WTC11 (cell line): ENCODE data around the gene EPC1.
"Not testable (repeated sequence)": the region's sequence is repeated elsewhere in the genome, so short reads cannot be mapped to it uniquely, and the experiment has no call there.

ENCODE experiments used
- ATF3 ChIP-seq: sonication (generic); formaldehyde crosslinking; conservative IDR thresholded peaks from 2 replicates; pipeline ENCODE4 v1.8.1; 2022; ENCODE audit warnings: mild to moderate bottlenecking, missing genetic modification reagents
- MAX ChIP-seq: sonication (generic); formaldehyde crosslinking; IDR thresholded peaks from 2 replicates; pipeline ENCODE4 v1.8.0; 2022; ENCODE audit warnings: mild to moderate bottlenecking, missing genetic modification reagents
- NR3C1 ChIP-seq: sonication (generic); formaldehyde crosslinking; conservative IDR thresholded peaks from 2 replicates; pipeline ENCODE4 v1.8.1; 2023; ENCODE audit warnings: low read depth, mild to moderate bottlenecking, missing genetic modification reagents
- USF1 ChIP-seq: sonication (generic); formaldehyde crosslinking; IDR thresholded peaks from 2 replicates; pipeline ENCODE4 v1.8.0; 2022; ENCODE audit warnings: mild to moderate bottlenecking, missing genetic modification reagents
- ZNF423 ChIP-seq: fragments of 250-450 bp; sonication (Bioruptor Pico); IDR thresholded peaks from 2 replicates; pipeline ENCODE4 v2.1.2; 2022; ENCODE audit warnings: mild to moderate bottlenecking, moderate library complexity
- TF ChIP-seq, protein P1 (sequence below): fragments of 200-600 bp; IDR thresholded peaks from 2 replicates; pipeline ENCODE4 v1.8.0; 2022; ENCODE audit warnings: antibody characterized with exemption

DNA sequence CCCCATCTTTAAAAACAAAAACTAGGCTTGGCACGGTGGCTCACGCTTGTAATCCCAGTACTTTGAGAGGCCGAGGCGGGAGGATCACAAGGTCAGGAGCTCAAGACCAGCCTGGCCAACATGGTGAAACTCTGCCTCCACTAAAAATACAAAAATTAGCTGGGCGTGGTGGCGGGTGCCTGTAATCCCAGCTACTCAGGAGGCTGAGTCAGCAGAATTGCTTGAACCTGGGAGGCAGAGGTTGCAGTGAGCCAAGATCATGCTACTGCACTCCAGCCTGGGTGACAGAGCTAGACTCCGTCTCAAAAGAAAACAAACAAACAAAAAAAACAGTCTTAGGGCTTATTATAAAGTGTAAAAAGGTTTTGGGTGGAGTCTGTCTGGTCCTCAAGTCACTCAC, 117.2 kb downstream of the EPC1 start:
- not testable (repeated sequence) for TF ChIP-seq ZNF423; NR3C1 (CRISPR knock-in tag); MAX (CRISPR knock-in tag); USF1 (CRISPR knock-in tag); ATF3 (CRISPR knock-in tag)
- TF ChIP-seq, protein P1, sequence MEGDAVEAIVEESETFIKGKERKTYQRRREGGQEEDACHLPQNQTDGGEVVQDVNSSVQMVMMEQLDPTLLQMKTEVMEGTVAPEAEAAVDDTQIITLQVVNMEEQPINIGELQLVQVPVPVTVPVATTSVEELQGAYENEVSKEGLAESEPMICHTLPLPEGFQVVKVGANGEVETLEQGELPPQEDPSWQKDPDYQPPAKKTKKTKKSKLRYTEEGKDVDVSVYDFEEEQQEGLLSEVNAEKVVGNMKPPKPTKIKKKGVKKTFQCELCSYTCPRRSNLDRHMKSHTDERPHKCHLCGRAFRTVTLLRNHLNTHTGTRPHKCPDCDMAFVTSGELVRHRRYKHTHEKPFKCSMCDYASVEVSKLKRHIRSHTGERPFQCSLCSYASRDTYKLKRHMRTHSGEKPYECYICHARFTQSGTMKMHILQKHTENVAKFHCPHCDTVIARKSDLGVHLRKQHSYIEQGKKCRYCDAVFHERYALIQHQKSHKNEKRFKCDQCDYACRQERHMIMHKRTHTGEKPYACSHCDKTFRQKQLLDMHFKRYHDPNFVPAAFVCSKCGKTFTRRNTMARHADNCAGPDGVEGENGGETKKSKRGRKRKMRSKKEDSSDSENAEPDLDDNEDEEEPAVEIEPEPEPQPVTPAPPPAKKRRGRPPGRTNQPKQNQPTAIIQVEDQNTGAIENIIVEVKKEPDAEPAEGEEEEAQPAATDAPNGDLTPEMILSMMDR: not testable (repeated sequence)
